HepG2 (cell line): ENCODE data around the gene EPO. TPM values are rescaled to one million over a fixed set of nuclear protein-coding genes. Genes with fewer than 3 reads are reported as not detected.

Experiments
- ARID5B ChIP-seq: IDR thresholded peaks from 2 replicates; pipeline ENCODE4 v1.4.0; 2020; ENCODE audit warnings: mild to moderate bottlenecking, missing genetic modification reagents
- FOXA1 ChIP-seq, 2 experiments: fragments of 450-650 bp in 1 of 2; sonication (generic) in 1 of 2; formaldehyde crosslinking in 1 of 2; IDR thresholded peaks; 2 replicates each; pipeline versions ENCODE4 v1.4.0 to v1.6.1; 2016 to 2020; ENCODE audit warnings: missing genetic modification reagents in 1 of 2
- FOXO1 ChIP-seq: sonication (generic); formaldehyde crosslinking; IDR thresholded peaks from 2 replicates; pipeline ENCODE4 v1.4.0; 2020; ENCODE audit warnings: missing genetic modification reagents
- HDAC2 ChIP-seq: sonication (generic); formaldehyde crosslinking; IDR thresholded peaks from 2 replicates; pipeline ENCODE4 v1.4.0; 2020; ENCODE audit warnings: missing genetic modification reagents
- HES4 ChIP-seq: sonication (generic); formaldehyde crosslinking; IDR thresholded peaks from 2 replicates; pipeline ENCODE4 v1.9.0; 2021; ENCODE audit warnings: mild to moderate bottlenecking, missing genetic modification reagents, borderline replicate concordance
- KAT2B ChIP-seq: fragments of 150-350 bp; IDR thresholded peaks from 2 replicates; pipeline ENCODE4 v1.6.1; 2014; ENCODE audit warnings: low read depth, low read length, borderline replicate concordance
- NFE2L1 ChIP-seq: sonication (generic); formaldehyde crosslinking; IDR thresholded peaks from 2 replicates; pipeline ENCODE4 v1.4.0; 2020; ENCODE audit warnings: missing genetic modification reagents, mild to moderate bottlenecking, borderline replicate concordance
- PAXIP1 ChIP-seq: sonication (generic); formaldehyde crosslinking; conservative IDR thresholded peaks from 2 replicates; pipeline ENCODE4 v1.4.0; 2020; ENCODE audit warnings: mild to moderate bottlenecking, missing genetic modification reagents, moderate library complexity
- POGZ ChIP-seq: sonication (generic); formaldehyde crosslinking; IDR thresholded peaks from 2 replicates; pipeline ENCODE4 v1.4.0; 2020; ENCODE audit warnings: mild to moderate bottlenecking, missing genetic modification reagents
- SAFB2 ChIP-seq: sonication (generic); formaldehyde crosslinking; IDR thresholded peaks from 2 replicates; pipeline ENCODE4 v1.5.1; 2020; ENCODE audit warnings: missing genetic modification reagents, low read depth, mild to moderate bottlenecking, borderline replicate concordance
- SIN3A ChIP-seq: IDR thresholded peaks from 2 replicates; pipeline ENCODE4 v1.6.1; 2011; ENCODE audit warnings: low read depth, mild to moderate bottlenecking, control low read depth, low read length, borderline replicate concordance
- TFAP4 ChIP-seq: sonication (generic); IDR thresholded peaks from 2 replicates; pipeline ENCODE4 v1.6.1; 2016; ENCODE audit warnings: low read depth, borderline replicate concordance
- ZBTB34 ChIP-seq: sonication (generic); formaldehyde crosslinking; IDR thresholded peaks from 2 replicates; pipeline ENCODE4 v1.8.0; 2022; ENCODE audit warnings: mild to moderate bottlenecking, missing genetic modification reagents
- ZFP37 ChIP-seq: sonication (generic); formaldehyde crosslinking; IDR thresholded peaks from 2 replicates; pipeline ENCODE4 v1.4.0; 2020; ENCODE audit warnings: missing genetic modification reagents, borderline replicate concordance
- ZNF232 ChIP-seq: sonication (generic); formaldehyde crosslinking; IDR thresholded peaks from 2 replicates; pipeline ENCODE4 v1.4.0; 2020; ENCODE audit warnings: missing genetic modification reagents, borderline replicate concordance
- ZNF607 ChIP-seq: sonication (generic); formaldehyde crosslinking; IDR thresholded peaks from 2 replicates; pipeline ENCODE4 v1.5.1; 2020; ENCODE audit warnings: missing genetic modification reagents, mild to moderate bottlenecking, borderline replicate concordance
- polyA plus RNA-seq, 8 experiments: library from polyadenylated mRNA; depleted of rRNA in 3 of 8; stranded (reverse) in 7 of 8; unstranded in 1 of 8; fragments of >200 nt; fragmentation: Illumina TruSeq in 4 of 8; extraction: Trizol in 4 of 8; gene quantifications; 2 replicates each; pipeline versions ENCODE4 v1.2.1 to v1.2.3, GENCODE V29; 2011 to 2016; ENCODE audit warnings: low read depth in 4 of 8, missing spikeins in 1 of 8, mixed read lengths in 1 of 8; ENCODE audit not compliant: insufficient read depth in 1 of 8
- total RNA-seq, 5 experiments: library from RNA; depleted of rRNA; stranded (reverse); fragments of >200 nt; fragmentation: Illumina TruSeq; extraction: Trizol; gene quantifications; 2 replicates each; pipeline ENCODE4 v1.2.3, GENCODE V29; 2016; ENCODE audit warnings: low read depth in 1 of 5

Gene EPO
- total and polyA plus RNA-seq, 2 of the 13 experiments (the other 11 are each of a cell fraction or from before 2014, with no cell fraction given): 10.3 to 25.7 TPM

- TF ChIP-seq HES4 (CRISPR knock-in tag) (no peak), ARID5B (CRISPR knock-in tag) (peak; percentile 23; the same call in 1 of the 2 replicates), ZFP37 (CRISPR knock-in tag) (no peak), POGZ (CRISPR knock-in tag) (peak; percentile 41; the same call in 1 of the 2 replicates), FOXO1 (peak; percentile 73), PAXIP1 (CRISPR knock-in tag) (peak; percentile 30), TFAP4 (peak; percentile 34; the same call in 1 of the 2 replicates), KAT2B (no peak), ZNF607 (peak; percentile 84; the same call in 1 of the 2 replicates), NFE2L1 (CRISPR knock-in tag) (no peak), SIN3A (peak; percentile 36; the same call in 1 of the 2 replicates), SAFB2 (CRISPR knock-in tag) (0 out of 2 replicates have a peak, but pooled peaks have one; percentile 14), FOXA1 (IDR thresholded peaks at IDR 0.05) (no peak), FOXA1 (CRISPR knock-in tag; IDR thresholded peaks at IDR 0.05) (no peak), HDAC2 (CRISPR knock-in tag) (peak; percentile 73; the same call in 1 of the 2 replicates), ZBTB34 (no peak), ZNF232 (CRISPR knock-in tag) (no peak)
Measured at GRCh38 chr7:100673302-100673941, 46.8 kb upstream of the EPO start, which contains the start of gene GNB2 (continued).
